SK-N-SH (cell line): ENCODE results near the gene TMEM238L. TPM values are rescaled to one million over a fixed set of nuclear protein-coding genes. Genes with fewer than 3 reads are reported as not detected.

ENCODE experiments used
- CTCF ChIA-PET: fragments of 300-600, 350-600 bp; formaldehyde crosslinking; extraction: SDS; loops from one replicate; lab custom pipeline; 2021; lab: Yijun Ruan, JAX
- POLR2A ChIA-PET: fragments of 350-600 bp; sonication (Branson Sonifier 250); formaldehyde crosslinking; extraction: SDS; loops from one replicate; lab custom pipeline; 2020; ENCODE audit warnings: antibody characterized with exemption, inconsistent platforms; lab: Yijun Ruan, JAX
- DNase-seq: peaks from one replicate; pipeline ENCODE4 v3.0.0; 2012
- H2AFZ ChIP-seq: fragments of 200-600 bp; sonication (generic); 2 replicates; pipeline ENCODE4 v1.8.1; 2016; ENCODE audit warnings: antibody characterized with exemption, mild to moderate bottlenecking, low read depth
- H3F3A ChIP-seq: fragments of 200-600 bp; sonication (generic); replicated peaks from 2 replicates; pipeline ENCODE3; 2016; ENCODE audit warnings: antibody characterized with exemption, mild to moderate bottlenecking; ENCODE audit not compliant: insufficient read depth
- H3K27ac ChIP-seq, 2 experiments: fragments of 200-500 bp in 1 of 2; fragments of 200-600 bp in 1 of 2; sonication (Bioruptor generic) in 1 of 2; sonication (generic), shearing (Covaris generic) in 1 of 2; 2 replicates each; pipeline versions ENCODE4 v1.5.1 to v1.6.1; 2014 to 2016; ENCODE audit warnings: low read depth in 2 of 2, inconsistent platforms in 1 of 2, low read length in 1 of 2, mild to moderate bottlenecking in 1 of 2, mixed read lengths in 1 of 2
- H3K27me3 ChIP-seq: fragments of 200-600 bp; sonication (generic), shearing (Covaris generic); 2 replicates; pipeline ENCODE4 v1.6.1; 2016; ENCODE audit warnings: mixed run types; ENCODE audit not compliant: insufficient read depth
- H3K36me3 ChIP-seq, 2 experiments: fragments of 200-500 bp in 1 of 2; fragments of 200-600 bp in 1 of 2; sonication (Bioruptor generic) in 1 of 2; sonication (generic) in 1 of 2; replicated peaks in 1 of 2; 2 replicates each; pipeline versions ENCODE3 to v1.5.1; 2014 to 2016; ENCODE audit warnings: low read length in 1 of 2, mild to moderate bottlenecking in 1 of 2; ENCODE audit not compliant: insufficient read depth in 2 of 2, control insufficient read depth in 1 of 2
- H3K4me1 ChIP-seq, 2 experiments: fragments of 200-500 bp in 1 of 2; fragments of 200-600 bp in 1 of 2; sonication (Bioruptor generic) in 1 of 2; sonication (generic), shearing (Covaris generic) in 1 of 2; 2 replicates each; pipeline versions ENCODE4 v1.5.1 to v1.6.1; 2014 to 2016; ENCODE audit warnings: low read depth in 1 of 2, low read length in 1 of 2, mixed run types in 1 of 2; ENCODE audit not compliant: insufficient read depth in 2 of 2, control insufficient read depth in 1 of 2
- H3K4me2 ChIP-seq: fragments of 200-600 bp; sonication (generic), shearing (Covaris generic); 2 replicates; pipeline ENCODE4 v1.6.1; 2017; ENCODE audit warnings: mixed run types
- H3K4me3 ChIP-seq, 2 experiments: fragments of 200-500 bp in 1 of 2; fragments of 200-600 bp in 1 of 2; sonication (Bioruptor generic) in 1 of 2; sonication (generic), shearing (Covaris generic) in 1 of 2; 2 replicates each; pipeline versions ENCODE4 v1.5.1 to v1.8.1; 2014 to 2016; ENCODE audit warnings: low read depth in 2 of 2, inconsistent platforms in 1 of 2, low read length in 1 of 2, mild to moderate bottlenecking in 1 of 2, mixed read lengths in 1 of 2, moderate library complexity in 1 of 2
- H3K79me2 ChIP-seq: fragments of 200-600 bp; sonication (generic); 2 replicates; pipeline ENCODE4 v1.8.1; 2017; ENCODE audit warnings: mild to moderate bottlenecking; ENCODE audit not compliant: insufficient read depth
- H3K9ac ChIP-seq: fragments of 200-600 bp; sonication (generic); 2 replicates; pipeline ENCODE4 v1.6.1; 2017; ENCODE audit warnings: mixed run types
- H3K9me2 ChIP-seq: fragments of 200-600 bp; sonication (generic); 2 replicates; pipeline ENCODE4 v1.6.1; 2017; ENCODE audit warnings: mixed run types
- H3K9me3 ChIP-seq: fragments of 200-600 bp; sonication (generic); 2 replicates; pipeline ENCODE4 v1.6.1; 2017; ENCODE audit warnings: mixed run types, mild to moderate bottlenecking, moderate library complexity
- H4K20me1 ChIP-seq: fragments of 200-600 bp; sonication (generic); 2 replicates; pipeline ENCODE4 v1.6.1; 2017; ENCODE audit warnings: mild to moderate bottlenecking, mixed run types; ENCODE audit not compliant: insufficient read depth
- CHD2 ChIP-seq: fragments of 150-350 bp; IDR thresholded peaks from 2 replicates; pipeline ENCODE4 v1.6.1; 2018; ENCODE audit warnings: low read length; ENCODE audit not compliant: partially characterized antibody
- EP300 ChIP-seq, 2 experiments: IDR thresholded peaks; 2 replicates each; pipeline versions ENCODE4 v1.4.0 to v1.6.1; 2012; ENCODE audit warnings: borderline replicate concordance in 1 of 2, low read depth in 1 of 2, low read length in 1 of 2
- FOSL2 ChIP-seq: IDR thresholded peaks from 2 replicates; pipeline ENCODE4 v1.4.0; 2012; ENCODE audit warnings: low read depth, mild to moderate bottlenecking, moderate library complexity, borderline replicate concordance
- FOXM1 ChIP-seq: IDR thresholded peaks from 2 replicates; pipeline ENCODE4 v1.4.0; 2012; ENCODE audit warnings: low read depth, mild to moderate bottlenecking
- GABPA ChIP-seq: IDR thresholded peaks from 2 replicates; pipeline ENCODE4 v1.4.0; 2012; ENCODE audit warnings: low read depth, mild to moderate bottlenecking
- GATA2 ChIP-seq: sonication (generic); formaldehyde crosslinking; IDR thresholded peaks from 2 replicates; pipeline ENCODE4 v1.5.0; 2020; ENCODE audit warnings: mild to moderate bottlenecking, missing genetic modification reagents
- JUND ChIP-seq: IDR thresholded peaks from 2 replicates; pipeline ENCODE4 v1.4.0; 2012
- NFIC ChIP-seq: IDR thresholded peaks from 2 replicates; pipeline ENCODE4 v1.4.0; 2012; ENCODE audit warnings: borderline replicate concordance
- POLR2AphosphoS5 ChIP-seq: IDR thresholded peaks from 2 replicates; pipeline ENCODE4 v1.6.1; 2012; ENCODE audit warnings: low read depth, low read length
- RAD21 ChIP-seq: IDR thresholded peaks from 2 replicates; pipeline ENCODE4 v1.6.1; 2012; ENCODE audit warnings: mild to moderate bottlenecking, low read length
- RFX5 ChIP-seq: IDR thresholded peaks from 2 replicates; pipeline ENCODE4 v1.6.1; 2012; ENCODE audit warnings: mild to moderate bottlenecking, improper control_type of control experiment, low read length
- RXRA ChIP-seq: IDR thresholded peaks from 2 replicates; pipeline ENCODE4 v1.4.0; 2012; ENCODE audit warnings: low read depth, mild to moderate bottlenecking, borderline replicate concordance
- TAF1 ChIP-seq: IDR thresholded peaks from 2 replicates; pipeline ENCODE4 v1.6.1; 2012; ENCODE audit warnings: low read depth, mild to moderate bottlenecking, low read length, moderate library complexity, borderline replicate concordance
- TCF12 ChIP-seq: IDR thresholded peaks from 2 replicates; pipeline ENCODE4 v1.4.0; 2012
- TEAD4 ChIP-seq: IDR thresholded peaks from 2 replicates; pipeline ENCODE4 v1.4.0; 2012; ENCODE audit warnings: mild to moderate bottlenecking, borderline replicate concordance; ENCODE audit not compliant: insufficient read depth
- YY1 ChIP-seq: IDR thresholded peaks from 2 replicates; pipeline ENCODE4 v1.4.0; 2012; ENCODE audit warnings: low read depth, mild to moderate bottlenecking
- WGBS: methylation state at CpG from one replicate; pipeline ENCODE4 v1.1.6; 2017; ENCODE audit warnings: low lambda C conversion rate; 5-methylcytosine and 5-hydroxymethylcytosine counted together
- polyA plus RNA-seq, 3 experiments: library from polyadenylated mRNA; depleted of rRNA; stranded (reverse); fragments of >200 nt; gene quantifications; 2 replicates each; pipeline ENCODE4 v1.2.3, GENCODE V29; 2012
- TF ChIP-seq, protein P1 (sequence below): IDR thresholded peaks from 2 replicates; pipeline ENCODE4 v1.4.0; 2012; ENCODE audit warnings: low read depth, borderline replicate concordance
- TF ChIP-seq, protein P2 (sequence below): IDR thresholded peaks from 2 replicates; pipeline ENCODE4 v1.4.0; 2012; ENCODE audit warnings: low read depth
- TF ChIP-seq, protein P3 (sequence below): fragments of 150-350 bp; IDR thresholded peaks from 2 replicates; pipeline ENCODE4 v1.6.1; 2016; ENCODE audit warnings: mild to moderate bottlenecking, low read depth, low read length

The TMEM238L gene
- polyA plus RNA-seq, 1 of the 3 experiments (the other 2 are of a cell fraction): not detected

DNA sequence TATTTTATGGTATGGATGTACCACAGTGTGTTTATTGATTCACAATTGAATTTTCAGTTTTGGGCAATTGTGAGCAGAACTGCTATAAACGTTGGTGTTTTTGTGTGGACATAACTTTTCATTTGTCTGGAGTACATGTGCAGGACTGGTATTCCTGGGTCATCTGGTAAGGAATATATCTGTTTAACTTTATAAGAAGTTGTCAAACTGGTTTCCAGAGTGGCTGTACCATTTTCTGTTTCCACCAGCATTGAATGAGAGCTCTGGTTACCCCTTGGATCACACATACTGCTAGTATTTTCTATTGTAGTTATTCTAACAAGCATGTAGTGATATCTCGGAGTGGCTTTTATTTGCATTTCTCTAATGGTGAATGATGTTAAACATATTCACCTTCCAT, 24.3 kb downstream of the TMEM238L start:
- Histone ChIP-seq H3K9me3 (0 out of 2 replicates have a peak, but pooled peaks cover 3% of the 10 kb centered on the region), H3K79me2 (no peaks in the 10 kb centered on the region), H3K9ac (no peak overlapping the region), H2AFZ (no peak overlapping the region), H3K27me3 (no peaks in the 10 kb centered on the region), H3K9me2 (no peaks in the 10 kb centered on the region), H3K27ac (no peak overlapping the region), H3F3A (no peaks in the 10 kb centered on the region)
- TF ChIP-seq FOXM1: no peak
- TF ChIP-seq, all 33 proteins: peak for 0
- no peaks in the 10 kb centered on the region for H3K4me1 ChIP-seq
- no peak for DNase-seq
- POLR2A ChIA-PET: no interaction called here
- no peaks in the 10 kb centered on the region for H4K20me1 ChIP-seq
- no peak overlapping the region for H3K4me3 ChIP-seq
- 13% methylated on average over 2 of the region's 2 CpGs for WGBS
- H3K36me3 ChIP-seq: no peaks in the 10 kb centered on the region
- CTCF ChIA-PET: interaction anchor here (1.2 kb wide), 1 partner anchor 42 kb away, joined by 3 read pairs; no protein-coding TSS in a partner anchor
- H3K4me2 ChIP-seq: no peak overlapping the region

DNA sequence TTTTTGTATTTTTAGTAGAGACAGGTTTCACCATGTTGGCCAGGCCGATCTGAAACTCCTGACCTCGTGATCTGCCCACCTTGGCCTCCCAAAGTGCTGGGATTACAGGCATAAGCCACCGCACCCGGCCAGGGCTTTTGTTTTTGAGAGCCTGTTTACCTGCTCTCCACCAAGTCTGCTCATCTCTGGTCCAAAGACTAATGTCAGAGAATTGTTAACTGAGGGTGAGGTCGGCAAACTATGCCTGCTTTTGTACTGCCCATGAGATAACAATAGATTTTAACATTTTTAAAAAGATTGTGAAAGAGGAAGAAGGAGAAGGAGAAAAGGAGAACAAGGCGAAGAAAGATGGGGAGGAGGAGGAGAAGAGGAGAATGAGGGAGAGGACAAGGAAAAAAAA, 26.0 kb downstream of the TMEM238L start:
- H3K9me2 ChIP-seq: no peaks in the 10 kb centered on the region
- no peaks in the 10 kb centered on the region for H3K79me2 ChIP-seq
- no peak for DNase-seq
- no peak overlapping the region for H3K4me3 ChIP-seq
- no peak overlapping the region for H3K9ac ChIP-seq
- H3K27ac ChIP-seq: no peak overlapping the region
- TF ChIP-seq TAF1 (no peak), TEAD4 (no peak), POLR2AphosphoS5 (no peak), FOXM1 (no peak), CHD2 (no peak), RFX5 (no peak), GATA2 (CRISPR knock-in tag) (no peak), YY1 (no peak), RAD21 (no peak), JUND (no peak), FOSL2 (no peak), GABPA (no peak), TCF12 (no peak), RXRA (no peak), EP300 (IDR thresholded peaks at IDR 0.05; ENCODE audit: borderline replicate concordance in 1 of 2, low read depth in 1 of 2, low read length in 1 of 2) (no peak), NFIC (no peak)
- TF ChIP-seq, protein P1, sequence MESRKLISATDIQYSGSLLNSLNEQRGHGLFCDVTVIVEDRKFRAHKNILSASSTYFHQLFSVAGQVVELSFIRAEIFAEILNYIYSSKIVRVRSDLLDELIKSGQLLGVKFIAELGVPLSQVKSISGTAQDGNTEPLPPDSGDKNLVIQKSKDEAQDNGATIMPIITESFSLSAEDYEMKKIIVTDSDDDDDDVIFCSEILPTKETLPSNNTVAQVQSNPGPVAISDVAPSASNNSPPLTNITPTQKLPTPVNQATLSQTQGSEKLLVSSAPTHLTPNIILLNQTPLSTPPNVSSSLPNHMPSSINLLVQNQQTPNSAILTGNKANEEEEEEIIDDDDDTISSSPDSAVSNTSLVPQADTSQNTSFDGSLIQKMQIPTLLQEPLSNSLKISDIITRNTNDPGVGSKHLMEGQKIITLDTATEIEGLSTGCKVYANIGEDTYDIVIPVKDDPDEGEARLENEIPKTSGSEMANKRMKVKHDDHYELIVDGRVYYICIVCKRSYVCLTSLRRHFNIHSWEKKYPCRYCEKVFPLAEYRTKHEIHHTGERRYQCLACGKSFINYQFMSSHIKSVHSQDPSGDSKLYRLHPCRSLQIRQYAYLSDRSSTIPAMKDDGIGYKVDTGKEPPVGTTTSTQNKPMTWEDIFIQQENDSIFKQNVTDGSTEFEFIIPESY: no peak
- TF ChIP-seq, protein P2, sequence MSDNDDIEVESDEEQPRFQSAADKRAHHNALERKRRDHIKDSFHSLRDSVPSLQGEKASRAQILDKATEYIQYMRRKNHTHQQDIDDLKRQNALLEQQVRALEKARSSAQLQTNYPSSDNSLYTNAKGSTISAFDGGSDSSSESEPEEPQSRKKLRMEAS: no peak
- TF ChIP-seq, protein P3, sequence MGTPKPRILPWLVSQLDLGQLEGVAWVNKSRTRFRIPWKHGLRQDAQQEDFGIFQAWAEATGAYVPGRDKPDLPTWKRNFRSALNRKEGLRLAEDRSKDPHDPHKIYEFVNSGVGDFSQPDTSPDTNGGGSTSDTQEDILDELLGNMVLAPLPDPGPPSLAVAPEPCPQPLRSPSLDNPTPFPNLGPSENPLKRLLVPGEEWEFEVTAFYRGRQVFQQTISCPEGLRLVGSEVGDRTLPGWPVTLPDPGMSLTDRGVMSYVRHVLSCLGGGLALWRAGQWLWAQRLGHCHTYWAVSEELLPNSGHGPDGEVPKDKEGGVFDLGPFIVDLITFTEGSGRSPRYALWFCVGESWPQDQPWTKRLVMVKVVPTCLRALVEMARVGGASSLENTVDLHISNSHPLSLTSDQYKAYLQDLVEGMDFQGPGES: no peak
- H3K36me3 ChIP-seq: no peaks in the 10 kb centered on the region
- ChIA-PET CTCF (interaction anchor here (1.3 kb wide), 2 partner anchors 9 to 24 kb away, joined by 3 read pairs; no protein-coding TSS in a partner anchor), POLR2A (no interaction called here)
- no peaks in the 10 kb centered on the region for H4K20me1 ChIP-seq
- 0 out of 2 replicates have a peak, but pooled peaks cover 3% of the 10 kb centered on the region for H3K9me3 ChIP-seq
- H3K4me2 ChIP-seq: no peak overlapping the region
- H2AFZ ChIP-seq: no peak overlapping the region
- no peaks in the 10 kb centered on the region for H3K4me1 ChIP-seq
- WGBS: 21% methylated on average over 6 of the region's 6 CpGs
- H3K27me3 ChIP-seq: no peaks in the 10 kb centered on the region
- H3F3A ChIP-seq: no peaks in the 10 kb centered on the region
